BE2C (cell line): ENCODE measurements around the gene SLFN12L.
"Not testable (repeated sequence)": the region's sequence is repeated elsewhere in the genome, so short reads cannot be mapped to it uniquely, and the experiment has no call there.

Source experiments
- DNase-seq: peaks from one replicate; pipeline ENCODE4 v3.0.0-alpha.2; 2020
- H3K27me3 ChIP-seq: fragments of 250-450 bp; sonication (Bioruptor Pico); 2 replicates; pipeline ENCODE4 v1.5.1; 2020; ENCODE audit warnings: mild to moderate bottlenecking
- H3K36me3 ChIP-seq: fragments of 250-450 bp; sonication (Bioruptor Pico); 2 replicates; pipeline ENCODE4 v1.5.1; 2020; ENCODE audit warnings: mild to moderate bottlenecking
- H3K4me1 ChIP-seq: fragments of 250-450 bp; sonication (Bioruptor Pico); 2 replicates; pipeline ENCODE4 v1.5.1; 2020
- H3K4me3 ChIP-seq: 2 replicates; pipeline ENCODE4 v1.5.1; 2011; ENCODE audit warnings: low read depth, low read length
- H3K9me3 ChIP-seq: fragments of 250-450 bp; sonication (Bioruptor Pico); 2 replicates; pipeline ENCODE4 v1.5.1; 2020
- CTCF ChIP-seq: IDR thresholded peaks from 2 replicates; pipeline ENCODE4 v1.5.1; 2012; ENCODE audit warnings: mild to moderate bottlenecking, low read depth, low read length

SLFN12L gene

GRCh38 chr17:35541434-35541833 is 4.0 kb upstream of the SLFN12L start:
- no peak overlapping the region for H3K4me3 ChIP-seq
- H3K36me3 ChIP-seq = no peaks in the 10 kb centered on the region
- TF ChIP-seq CTCF = no peak
- H3K9me3 ChIP-seq = no peaks in the 10 kb centered on the region
- H3K4me1 ChIP-seq = no peaks in the 10 kb centered on the region
- H3K27me3 ChIP-seq = peaks cover 53% of the 10 kb centered on the region
- DNase-seq = no peak

- H3K4me1 ChIP-seq = no peaks in the 10 kb centered on the region
- no peaks in the 10 kb centered on the region for H3K36me3 ChIP-seq
- no peaks in the 10 kb centered on the region for H3K9me3 ChIP-seq
- no peak for TF ChIP-seq CTCF
- peaks cover 47% of the 10 kb centered on the region for H3K27me3 ChIP-seq
- DNase-seq = no peak
- H3K4me3 ChIP-seq = peak overlapping the region; percentile 19
Measured at GRCh38 chr17:35540589-35541404, 3.3 kb upstream of the SLFN12L start.

GRCh38 chr17:35539659-35540026 is 2.2 kb upstream of the SLFN12L start:
- Histone ChIP-seq H3K27me3 (peaks cover 39% of the 10 kb centered on the region), H3K9me3 (no peaks in the 10 kb centered on the region), H3K36me3 (no peaks in the 10 kb centered on the region), H3K4me1 (no peaks in the 10 kb centered on the region), H3K4me3 (no peak overlapping the region)
- DNase-seq = no peak
- no peak for TF ChIP-seq CTCF

- no peak overlapping the region for H3K4me3 ChIP-seq
- H3K27me3 ChIP-seq = peaks cover 20% of the 10 kb centered on the region
Measured at GRCh38 chr17:35536664-35537171, 760 bp downstream of the SLFN12L start.

GRCh38 chr17:35535406-35535805 is 2.1 kb downstream of the SLFN12L start:
- H3K36me3 ChIP-seq, DNase-seq, H3K9me3 ChIP-seq, H3K4me3 ChIP-seq, H3K4me1 ChIP-seq: not testable (repeated sequence)
- H3K27me3 ChIP-seq = peaks cover 14% of the 10 kb centered on the region

More at GRCh38 chr17:35536664-35537171, 760 bp downstream of the SLFN12L start:
- TF ChIP-seq CTCF = no peak
- H3K36me3 ChIP-seq = no peaks in the 10 kb centered on the region
- no peaks in the 10 kb centered on the region for H3K4me1 ChIP-seq
- H3K9me3 ChIP-seq = no peaks in the 10 kb centered on the region
- no peak for DNase-seq

GRCh38 chr17:35534576-35535093 is 2.8 kb downstream of the SLFN12L start:
- no peak for TF ChIP-seq CTCF
- Histone ChIP-seq H3K4me1 (no peaks in the 10 kb centered on the region), H3K36me3 (no peaks in the 10 kb centered on the region), H3K27me3 (peaks cover 7% of the 10 kb centered on the region), H3K9me3 (no peaks in the 10 kb centered on the region), H3K4me3 (no peak overlapping the region)
- no peak for DNase-seq
